ENCODE measurements around the gene CTDP1.

CTDP1 gene

DNA sequence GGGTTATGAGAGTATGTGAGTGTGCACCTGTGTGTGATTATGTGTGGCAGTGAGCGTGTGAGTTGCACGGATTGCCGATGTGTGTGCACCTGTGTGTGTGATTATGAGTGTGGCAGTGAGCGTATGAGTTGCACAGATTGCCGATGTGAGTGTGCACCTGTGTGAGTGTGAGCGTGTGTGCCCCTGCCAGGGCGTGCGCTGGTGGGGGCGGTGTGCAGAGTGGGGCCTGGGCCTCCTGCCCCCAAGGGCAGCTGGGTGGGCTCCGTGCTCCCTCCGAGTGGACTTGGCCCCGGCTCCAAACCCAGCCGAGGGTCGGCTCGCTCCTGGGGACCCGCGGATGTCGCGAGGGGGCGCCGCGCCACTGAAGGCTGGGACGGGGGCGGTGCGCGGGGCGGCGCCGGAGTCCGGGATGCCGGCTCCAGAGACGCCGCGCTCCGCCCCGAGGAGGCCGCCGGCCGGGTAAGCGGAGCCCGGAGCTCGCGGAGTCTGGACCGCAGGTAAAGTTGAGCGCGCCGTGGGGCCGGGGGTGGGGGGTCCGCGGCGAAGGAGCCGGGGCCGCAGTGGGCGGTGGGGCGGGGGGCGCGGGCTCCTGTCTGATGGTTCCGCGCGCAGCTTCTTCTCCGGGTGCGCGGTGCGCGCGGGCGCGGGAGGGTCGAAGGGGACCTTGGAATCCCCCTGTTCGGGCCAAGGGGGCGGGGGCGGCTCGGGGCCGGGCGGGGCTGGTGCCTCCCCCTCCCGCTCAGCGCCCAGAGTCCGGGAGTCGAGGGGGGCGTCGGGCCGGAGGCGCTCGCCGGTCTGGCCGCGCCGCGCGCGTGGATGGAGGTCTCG, 118.1 kb downstream of the CTDP1 start, which contains the start of gene KCNG2:
TSS of gene KCNG2 (plus strand) at position 421 of the 828 bp plus-strand sequence. CDS start 65,730 bp downstream, outside the sequence.
- no peak for DNase-seq (ENCODE audit: low read depth)

DNA sequence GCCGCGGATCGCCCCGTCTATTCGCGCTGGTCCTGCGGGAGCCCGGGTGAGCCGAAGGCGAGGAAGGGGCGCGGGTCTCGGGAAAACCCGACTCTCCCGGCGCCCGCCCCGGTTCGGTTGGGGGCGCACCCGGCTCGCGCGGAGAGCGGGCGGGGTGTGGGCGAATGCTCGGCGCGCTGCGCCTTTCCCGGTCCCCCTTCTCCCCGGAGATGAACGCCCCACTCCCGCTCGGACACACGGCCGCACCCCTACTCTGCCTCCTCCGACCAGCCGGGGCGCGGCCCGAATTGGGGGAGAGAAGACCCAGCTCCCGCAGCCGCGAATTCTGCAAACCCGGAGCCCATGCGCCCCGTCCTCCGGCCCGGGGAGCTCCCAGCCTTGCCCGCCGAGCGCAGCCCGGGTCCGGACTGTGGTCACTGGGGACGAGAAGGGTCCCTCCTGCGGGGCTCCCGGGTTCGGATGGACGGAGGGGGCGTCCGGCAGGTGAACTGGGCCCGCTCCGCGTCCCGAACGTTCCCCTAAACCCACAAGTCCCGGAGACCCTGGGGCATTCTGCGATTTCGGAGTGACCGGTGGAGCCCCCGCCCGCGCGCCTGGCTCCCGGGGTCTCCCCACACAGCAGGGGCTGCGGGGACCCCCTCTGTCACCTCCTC, 118.9 kb downstream of the CTDP1 start:
- no peak for DNase-seq (ENCODE audit: low read depth)

DNA sequence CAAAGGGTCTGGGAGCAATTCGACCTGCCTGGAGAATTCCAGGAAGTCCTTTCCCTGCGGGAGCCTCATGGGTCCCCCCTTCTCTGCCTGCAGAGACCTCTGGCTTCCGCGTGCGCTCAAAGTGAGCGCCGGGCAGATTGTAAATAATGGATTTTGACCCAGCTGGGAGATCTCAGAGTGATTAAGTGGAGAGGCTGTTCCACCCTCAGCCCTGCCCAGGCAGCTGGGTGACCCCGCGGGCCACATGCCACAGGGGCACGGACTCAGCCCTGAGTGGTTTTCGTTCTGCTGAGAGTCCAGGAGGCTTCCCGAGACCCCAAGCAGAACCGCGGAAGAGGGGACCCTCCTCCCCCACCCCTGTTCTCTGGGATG, 119.4 kb downstream of the CTDP1 start:
- DNase-seq (ENCODE audit: low read depth): no peak

DNA sequence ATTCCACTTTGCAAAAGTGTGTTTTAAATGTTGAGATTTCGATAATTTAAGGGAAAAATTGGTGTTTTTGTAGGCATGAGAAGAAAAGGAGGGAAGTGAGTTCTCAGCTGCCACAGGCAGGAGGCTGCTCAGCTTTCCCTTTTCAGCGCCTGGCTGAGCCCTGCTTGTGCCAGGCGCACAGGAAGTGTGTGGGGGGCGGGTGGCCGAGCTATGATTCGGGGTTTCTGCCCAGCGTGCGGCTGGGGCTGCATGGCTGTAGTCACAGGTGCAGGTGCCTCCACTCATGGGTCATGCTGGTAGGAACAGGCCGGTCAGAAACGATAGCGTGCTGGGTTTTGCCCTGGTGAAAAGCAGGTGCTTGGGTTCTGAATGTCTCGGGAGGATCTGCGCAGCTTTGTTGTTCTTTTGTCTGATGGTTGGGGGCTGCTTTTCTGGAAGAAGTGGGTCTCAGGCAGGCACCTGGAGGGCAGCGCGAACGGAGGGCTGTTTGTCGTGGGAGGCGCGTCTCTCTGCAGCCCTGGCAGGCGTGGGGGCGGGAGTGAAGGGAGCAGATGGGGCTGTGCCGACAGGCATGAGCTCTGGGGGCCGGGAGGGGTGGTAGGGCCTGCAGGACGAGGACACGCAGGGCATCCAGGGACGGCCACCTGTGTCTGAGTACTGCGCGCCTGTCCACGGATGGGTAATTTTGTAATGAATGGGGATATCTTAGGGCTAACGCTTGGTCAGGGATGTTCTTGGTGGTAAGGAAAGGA, 120.2 kb downstream of the CTDP1 start:
- DNase-seq (ENCODE audit: low read depth): no peak

DNA sequence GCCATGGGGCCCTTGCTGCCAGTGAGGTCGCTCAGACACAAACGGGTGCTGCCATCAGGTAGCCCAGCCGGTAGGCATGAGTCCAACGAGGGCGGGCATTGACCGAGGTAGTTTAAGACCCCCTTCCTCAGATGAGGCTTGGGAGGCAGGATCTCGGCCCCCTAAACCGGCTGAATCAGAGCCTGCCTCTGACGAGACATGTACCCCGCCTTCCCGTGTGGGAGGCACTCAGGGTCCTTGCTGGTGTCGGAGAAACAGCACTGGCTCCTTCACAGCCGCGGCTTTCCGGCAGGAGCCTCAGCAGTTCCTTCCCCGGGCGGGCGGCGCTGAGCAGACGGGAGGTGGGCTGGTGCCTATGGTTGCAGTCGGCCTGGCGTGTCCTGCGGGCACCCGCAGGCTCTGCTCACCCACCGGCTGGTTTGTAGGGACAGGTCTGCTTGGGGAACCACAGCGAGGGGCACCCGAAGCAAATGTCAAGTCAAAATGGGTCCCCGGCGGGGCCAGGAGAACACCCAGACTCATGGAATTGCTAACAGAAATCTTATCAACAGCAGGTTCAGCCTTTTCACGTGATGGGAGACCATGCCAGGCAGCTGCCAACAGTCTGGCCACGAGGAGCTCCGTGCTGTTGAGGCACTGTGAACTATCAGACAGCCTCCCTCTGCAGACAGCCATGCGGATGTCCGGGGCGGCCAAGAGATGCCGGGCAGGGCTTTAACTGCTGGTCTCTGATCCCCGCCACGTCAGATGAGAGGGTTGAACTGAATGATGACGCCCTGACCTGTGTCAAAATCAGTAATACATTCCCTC, 121.0 kb downstream of the CTDP1 start:
- no peak for DNase-seq (ENCODE audit: low read depth)

DNA sequence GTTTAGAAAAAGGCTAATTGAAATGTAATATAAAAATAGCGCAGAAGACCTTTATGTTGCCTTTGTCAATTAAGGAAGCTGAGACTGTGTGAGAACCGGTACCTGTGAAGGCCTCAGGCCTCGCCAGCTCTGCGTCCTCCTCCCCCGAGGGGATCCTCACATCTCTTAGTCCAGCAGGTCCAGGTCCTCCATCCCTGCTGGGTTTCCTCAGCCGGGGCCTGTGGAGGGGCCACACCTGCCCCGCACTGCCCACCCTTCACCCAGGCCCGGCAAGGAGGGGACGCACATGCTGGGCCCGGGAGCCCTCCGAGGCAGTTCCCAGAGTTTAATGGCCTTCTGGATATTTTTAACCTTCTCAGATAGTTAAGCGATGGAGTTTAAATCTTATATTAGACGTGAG, 121.6 kb downstream of the CTDP1 start:
- no peak for DNase-seq (ENCODE audit: low read depth)

DNA sequence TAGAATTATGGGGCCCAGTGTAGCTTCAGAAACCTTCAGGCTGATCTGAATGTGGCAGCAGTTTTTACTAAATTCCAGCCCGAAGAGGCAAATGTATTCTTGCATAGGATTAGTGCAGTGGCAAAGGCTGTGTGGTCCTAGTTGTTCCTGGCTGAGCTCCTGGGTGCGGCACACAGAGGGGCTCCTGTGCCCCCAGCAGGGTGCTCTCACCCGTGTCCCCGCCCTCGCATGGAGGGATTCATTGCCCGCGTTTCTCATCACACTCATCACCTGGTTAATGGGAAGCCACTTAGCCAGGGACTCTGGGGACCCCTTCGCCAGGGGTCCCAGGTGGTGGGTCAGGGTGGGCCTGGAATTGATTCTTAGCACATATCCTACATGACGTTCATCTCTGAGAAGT, 122.0 kb downstream of the CTDP1 start:
- no peak for DNase-seq (ENCODE audit: low read depth)

DNA sequence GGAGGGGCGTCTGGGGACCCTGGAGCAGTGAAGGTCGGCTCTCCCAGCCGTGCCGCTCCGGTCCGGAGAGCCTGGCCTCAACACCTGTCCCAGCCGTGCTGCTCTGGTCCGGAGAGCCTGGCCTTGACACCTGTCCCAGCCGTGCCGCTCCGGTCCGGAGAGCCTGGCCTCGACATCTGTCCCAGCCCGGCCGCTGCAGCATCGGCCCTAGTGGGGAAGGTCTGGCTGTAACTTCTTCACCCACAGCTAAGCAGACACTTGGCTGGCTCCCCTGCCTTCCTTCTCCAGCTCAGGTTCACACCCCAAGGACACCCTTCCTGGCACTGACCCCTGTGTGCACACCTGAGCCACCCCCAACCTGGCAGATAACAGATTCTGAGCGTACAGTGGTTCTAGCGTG, 122.7 kb downstream of the CTDP1 start:
- no peak for DNase-seq (ENCODE audit: low read depth)

DNA sequence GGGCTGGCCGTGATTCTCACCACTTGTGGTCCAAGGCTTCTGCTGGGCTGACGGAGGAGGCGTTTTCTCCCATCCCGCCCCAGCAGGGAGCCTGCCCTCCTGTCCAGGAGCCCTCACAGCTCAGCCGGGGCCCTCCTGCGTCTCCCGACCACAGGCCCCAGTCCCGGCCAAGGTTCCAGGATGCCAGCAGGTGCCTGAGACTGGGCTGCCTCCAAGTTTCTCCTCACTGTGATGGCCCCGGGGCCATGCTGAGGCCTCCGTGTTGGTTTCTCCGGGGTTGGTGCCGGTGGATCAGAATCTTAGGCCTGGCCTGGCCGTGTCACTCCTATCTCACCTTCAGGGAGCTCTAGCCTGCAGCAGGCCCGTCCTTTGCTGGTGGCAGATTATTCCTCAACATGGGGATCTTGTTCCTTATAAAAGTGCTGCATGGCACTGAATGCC, 124.0 kb downstream of the CTDP1 start:
- DNase-seq (ENCODE audit: low read depth): no peak

Measured in EH (cell line).